Keratinocyte (primary cell): ENCODE data around the gene FRMD1. TPM values are rescaled to one million over a fixed set of nuclear protein-coding genes. Genes with fewer than 3 reads are reported as not detected.

Source experiments
- DNase-seq: peaks from one replicate; pipeline ENCODE4 v3.0.0-alpha.2; 2011; ENCODE audit warnings: low read depth, missing footprints, low spot score
- FAIRE-seq: peaks from 2 replicates; lab custom pipeline; 2011; peaks lifted over from hg19 to GRCh38; lab: Jason Lieb, UNC
- H2AFZ ChIP-seq: 2 replicates; pipeline ENCODE4 v1.6.0; 2012; ENCODE audit warnings: low read length, control low read depth, inconsistent platforms; ENCODE audit not compliant: control insufficient read depth
- H3K27ac ChIP-seq: 2 replicates; pipeline ENCODE4 v1.5.1; 2011; ENCODE audit warnings: low read length; ENCODE audit not compliant: control insufficient read depth, insufficient read depth
- H3K27me3 ChIP-seq: 3 replicates; pipeline ENCODE4 v1.6.0; 2011; ENCODE audit warnings: low read length; ENCODE audit not compliant: control insufficient read depth, insufficient read depth; ENCODE audit errors: extremely low read depth
- H3K36me3 ChIP-seq, 2 experiments: 2 replicates in 1 of 2; 3 replicates in 1 of 2; pipeline ENCODE4 v1.5.1; 2011; ENCODE audit warnings: low read length in 2 of 2, mild to moderate bottlenecking in 1 of 2; ENCODE audit not compliant: control insufficient read depth in 2 of 2, insufficient read depth in 2 of 2; ENCODE audit errors: extremely low read depth in 1 of 2
- H3K4me1 ChIP-seq: 3 replicates; pipeline ENCODE4 v1.5.1; 2011; ENCODE audit warnings: low read length; ENCODE audit not compliant: control insufficient read depth, insufficient read depth; ENCODE audit errors: extremely low read depth
- H3K4me2 ChIP-seq: 3 replicates; pipeline ENCODE4 v1.6.0; 2011; ENCODE audit warnings: low read depth, low read length; ENCODE audit not compliant: control insufficient read depth, insufficient read depth; ENCODE audit errors: extremely low read depth
- H3K4me3 ChIP-seq, 3 experiments: fragments of 200-600 bp in 1 of 3; sonication (generic) in 1 of 3; 2 replicates in 2 of 3; 3 replicates in 1 of 3; pipeline ENCODE4 v1.5.1; 2011 to 2016; ENCODE audit warnings: low read length in 3 of 3, mild to moderate bottlenecking in 3 of 3, control low read depth in 2 of 3, inconsistent platforms in 1 of 3, low read depth in 1 of 3, mixed read lengths in 1 of 3, mixed run types in 1 of 3, moderate library complexity in 1 of 3; ENCODE audit not compliant: control insufficient read depth in 2 of 3, insufficient read depth in 2 of 3; ENCODE audit errors: extremely low read depth in 1 of 3
- H3K79me2 ChIP-seq: 2 replicates; pipeline ENCODE4 v1.6.0; 2012; ENCODE audit warnings: low read length; ENCODE audit not compliant: control insufficient read depth, insufficient read depth
- H3K9ac ChIP-seq: 3 replicates; pipeline ENCODE4 v1.6.0; 2011; ENCODE audit warnings: low read length; ENCODE audit not compliant: control insufficient read depth, insufficient read depth; ENCODE audit errors: extremely low read depth
- H3K9me1 ChIP-seq: 3 replicates; pipeline ENCODE4 v1.6.0; 2011; ENCODE audit warnings: low read length; ENCODE audit not compliant: control insufficient read depth, insufficient read depth; ENCODE audit errors: extremely low read depth
- H3K9me3 ChIP-seq: 2 replicates; pipeline ENCODE4 v1.5.1; 2012; ENCODE audit warnings: low read depth, low read length; ENCODE audit not compliant: control insufficient read depth
- H4K20me1 ChIP-seq: 3 replicates; pipeline ENCODE4 v1.6.0; 2011; ENCODE audit warnings: low read length; ENCODE audit not compliant: control insufficient read depth, insufficient read depth; ENCODE audit errors: extremely low read depth
- CTCF ChIP-seq, 3 experiments: IDR thresholded peaks in 1 of 3; conservative IDR thresholded peaks in 1 of 3; optimal IDR thresholded peaks in 1 of 3; 2 replicates in 2 of 3; 3 replicates in 1 of 3; pipeline versions ENCODE3 to v1.5.1; 2011; ENCODE audit warnings: low read length in 3 of 3, mild to moderate bottlenecking in 3 of 3, moderate library complexity in 2 of 3, control low read depth in 1 of 3, inconsistent platforms in 1 of 3; ENCODE audit not compliant: insufficient read depth in 2 of 3; ENCODE audit errors: extremely low read depth in 1 of 3
- EZH2 ChIP-seq: IDR thresholded peaks from one replicate; pipeline ENCODE4 v1.6.1; 2012; ENCODE audit warnings: inconsistent platforms, mild to moderate bottlenecking, low read length, moderate library complexity
- dilution Hi-C: fragments of 300-500 bp; cut with MboI; formaldehyde crosslinking; loops from one replicate; pipeline ENCODE4 v1.7.0; 2020; ENCODE audit warnings: low sequenced_read_pairs; ENCODE audit not compliant: extremely low pct_ligation_motif_present
- polyA plus RNA-seq, 5 experiments: library from polyadenylated mRNA; depleted of rRNA in 3 of 5; stranded (reverse) in 3 of 5; stranded (forward) in 1 of 5; unstranded in 1 of 5; fragments of >200 nt; gene quantifications; 1 replicate in 1 of 5; 2 replicates in 3 of 5; 3 replicates in 1 of 5; pipeline versions ENCODE4 v1.2.1 to v1.2.3, GENCODE V29; 2011 to 2012; ENCODE audit warnings: missing spikeins in 2 of 5, low read depth in 1 of 5, low replicate concordance in 1 of 5

Gene FRMD1
- polyA plus RNA-seq, 1 donor (not counting 4 experiments of a cell fraction or from before 2014, with no cell fraction given), result not detected

- no peak for TF ChIP-seq CTCF (optimal IDR thresholded peaks at IDR 0.05 in 1 of 3, IDR thresholded peaks at IDR 0.05 in 1 of 3, conservative IDR thresholded peaks at IDR 0.05 in 1 of 3; ENCODE audit: extremely low read depth in 1 of 3, insufficient read depth in 2 of 3, low read length in 3 of 3)
- TF ChIP-seq EZH2, result no peak
- no peak overlapping the region for H2AFZ ChIP-seq
- no peak overlapping the region for H3K4me2 ChIP-seq
- no peaks in the 10 kb centered on the region for H3K36me3 ChIP-seq
- FAIRE-seq, result no peak
- H3K9me3 ChIP-seq, result peaks cover 7% of the 10 kb centered on the region
- no peak overlapping the region for H3K27ac ChIP-seq
- dilution Hi-C loops, result no loop called here
- no peak overlapping the region for H3K4me3 ChIP-seq
- no peak overlapping the region for H3K9ac ChIP-seq
- no peaks in the 10 kb centered on the region for H4K20me1 ChIP-seq
- no peak for DNase-seq
- peaks cover 10% of the 10 kb centered on the region for H3K4me1 ChIP-seq
- H3K9me1 ChIP-seq, result no peaks in the 10 kb centered on the region
- no peaks in the 10 kb centered on the region for H3K79me2 ChIP-seq
- peaks cover 20% of the 10 kb centered on the region for H3K27me3 ChIP-seq
Observed at GRCh38 chr6:168038576-168039140, 40.4 kb downstream of the FRMD1 start.

GRCh38 chr6:168037856-168038255 lies 41.2 kb downstream of the FRMD1 start:
- H3K27ac ChIP-seq, result no peak overlapping the region
- FAIRE-seq (no peak), DNase-seq (no peak)
- no peak for TF ChIP-seq EZH2
- no peak for TF ChIP-seq CTCF (optimal IDR thresholded peaks at IDR 0.05 in 1 of 3, IDR thresholded peaks at IDR 0.05 in 1 of 3, conservative IDR thresholded peaks at IDR 0.05 in 1 of 3; ENCODE audit: extremely low read depth in 1 of 3, insufficient read depth in 2 of 3, low read length in 3 of 3)
- no peak overlapping the region for H3K4me2 ChIP-seq
- no peaks in the 10 kb centered on the region for H3K36me3 ChIP-seq
- H3K27me3 ChIP-seq, result peaks cover 20% of the 10 kb centered on the region
- H3K79me2 ChIP-seq, result no peaks in the 10 kb centered on the region
- no peak overlapping the region for H3K4me3 ChIP-seq
- peaks cover 10% of the 10 kb centered on the region for H3K4me1 ChIP-seq
- H3K9me1 ChIP-seq, result no peaks in the 10 kb centered on the region
- dilution Hi-C loops, result no loop called here
- H4K20me1 ChIP-seq, result no peaks in the 10 kb centered on the region
- no peak overlapping the region for H2AFZ ChIP-seq
- no peak overlapping the region for H3K9ac ChIP-seq
- H3K9me3 ChIP-seq, result peaks cover 7% of the 10 kb centered on the region
